GM12872 (cell line): ENCODE results near the gene CSTPP1.

Experiments used
- TF ChIP-seq, protein P1 (sequence below): IDR thresholded peaks from 3 replicates; pipeline ENCODE4 v1.5.1; 2011; ENCODE audit warnings: low read depth, mild to moderate bottlenecking, low read length, moderate library complexity; ENCODE audit not compliant: insufficient read depth

The CSTPP1 gene

DNA sequence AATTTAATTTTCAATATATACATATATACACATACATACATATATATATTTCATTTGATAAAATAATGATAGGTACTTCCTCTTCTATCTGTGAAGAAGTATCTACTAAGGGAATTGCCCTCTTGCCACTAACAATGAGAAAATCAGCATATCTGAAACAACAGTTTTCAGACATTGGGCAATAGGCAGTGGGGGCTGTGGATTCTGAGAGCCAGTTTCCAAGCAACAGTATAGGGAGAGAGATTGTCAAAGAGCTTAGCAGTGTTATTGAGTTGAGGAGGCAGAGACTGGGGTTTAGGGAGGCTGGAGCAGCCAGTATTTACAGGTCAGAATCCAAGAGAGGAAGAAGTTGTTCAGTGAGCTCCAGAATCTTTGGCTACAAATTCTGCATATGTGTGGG lies 120.8 kb downstream of the CSTPP1 start:
- TF ChIP-seq, protein P1, sequence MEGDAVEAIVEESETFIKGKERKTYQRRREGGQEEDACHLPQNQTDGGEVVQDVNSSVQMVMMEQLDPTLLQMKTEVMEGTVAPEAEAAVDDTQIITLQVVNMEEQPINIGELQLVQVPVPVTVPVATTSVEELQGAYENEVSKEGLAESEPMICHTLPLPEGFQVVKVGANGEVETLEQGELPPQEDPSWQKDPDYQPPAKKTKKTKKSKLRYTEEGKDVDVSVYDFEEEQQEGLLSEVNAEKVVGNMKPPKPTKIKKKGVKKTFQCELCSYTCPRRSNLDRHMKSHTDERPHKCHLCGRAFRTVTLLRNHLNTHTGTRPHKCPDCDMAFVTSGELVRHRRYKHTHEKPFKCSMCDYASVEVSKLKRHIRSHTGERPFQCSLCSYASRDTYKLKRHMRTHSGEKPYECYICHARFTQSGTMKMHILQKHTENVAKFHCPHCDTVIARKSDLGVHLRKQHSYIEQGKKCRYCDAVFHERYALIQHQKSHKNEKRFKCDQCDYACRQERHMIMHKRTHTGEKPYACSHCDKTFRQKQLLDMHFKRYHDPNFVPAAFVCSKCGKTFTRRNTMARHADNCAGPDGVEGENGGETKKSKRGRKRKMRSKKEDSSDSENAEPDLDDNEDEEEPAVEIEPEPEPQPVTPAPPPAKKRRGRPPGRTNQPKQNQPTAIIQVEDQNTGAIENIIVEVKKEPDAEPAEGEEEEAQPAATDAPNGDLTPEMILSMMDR = no peak

DNA sequence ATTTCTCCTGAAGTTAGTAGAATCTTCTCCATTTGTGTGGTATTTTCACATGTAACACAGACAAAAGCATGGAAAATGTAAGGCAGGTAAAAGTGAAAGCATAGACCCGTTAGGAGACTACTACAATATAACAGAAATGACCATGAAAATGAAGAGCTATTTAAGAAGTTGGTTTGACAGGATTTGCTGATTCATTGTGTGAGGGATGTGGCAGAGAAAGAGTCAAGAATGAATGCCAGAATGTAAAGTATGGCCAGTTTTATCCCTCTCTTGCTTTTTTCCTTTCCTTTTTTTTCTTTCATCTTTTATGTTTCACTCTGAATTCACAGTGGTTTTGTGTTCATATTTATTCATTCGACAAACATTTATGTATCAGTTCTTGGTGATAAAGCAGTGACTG lies 124.2 kb downstream of the CSTPP1 start:
- TF ChIP-seq, protein P1 = no peak

DNA sequence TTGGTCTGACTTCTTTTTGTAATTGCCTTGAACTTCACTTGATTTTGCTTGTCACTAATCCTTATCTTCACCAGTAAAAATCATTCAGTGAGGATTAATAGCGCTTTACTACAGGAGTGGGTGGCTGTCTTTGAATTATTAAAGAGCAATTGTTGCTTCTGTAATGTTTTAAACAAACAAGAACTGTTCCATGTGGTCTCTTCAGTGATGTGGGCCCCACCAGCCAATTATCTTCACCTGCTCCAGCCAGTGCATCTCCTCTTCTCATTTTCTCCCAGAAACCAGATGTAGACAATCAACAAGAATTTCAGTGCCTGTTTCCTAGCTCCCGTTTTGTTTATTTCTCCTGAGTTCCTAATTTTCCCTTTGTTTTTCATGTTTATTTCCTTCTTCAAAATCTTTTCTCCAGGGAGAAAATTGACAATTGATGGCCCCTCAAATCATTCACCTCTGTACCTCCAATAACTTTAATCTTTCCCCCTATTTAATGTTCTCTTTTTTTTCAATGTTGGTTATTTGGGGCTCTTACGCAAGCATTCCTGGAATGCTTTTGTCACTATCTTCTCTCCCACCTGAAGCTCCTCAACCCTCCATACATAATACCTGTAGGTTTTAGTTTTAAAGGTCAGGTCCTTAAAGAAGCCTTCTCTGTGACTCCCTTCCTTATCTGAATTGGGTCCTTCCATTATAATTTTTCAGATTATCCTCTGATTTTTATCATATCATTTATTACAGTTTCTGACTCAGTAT lies 125.0 kb downstream of the CSTPP1 start:
- TF ChIP-seq, protein P1 = no peak

DNA sequence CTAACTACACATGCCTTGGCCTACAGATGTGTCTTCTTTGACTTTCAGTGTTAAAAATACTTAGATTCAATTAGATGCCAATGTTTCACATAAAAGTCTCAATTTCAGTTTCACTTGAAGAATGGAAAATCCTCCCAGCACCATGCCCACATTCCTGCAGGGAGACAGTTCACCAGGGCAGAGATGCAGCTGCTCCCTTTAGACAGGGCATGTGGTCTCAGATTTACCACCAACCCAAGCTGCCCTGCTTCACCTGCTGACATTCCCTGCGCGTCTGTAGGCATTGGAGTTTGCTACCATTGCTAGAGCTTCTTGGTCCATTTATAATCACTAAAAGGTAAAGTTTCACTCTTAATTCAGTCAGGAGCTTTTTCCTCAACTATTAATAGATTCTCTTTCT lies 126.2 kb downstream of the CSTPP1 start:
- TF ChIP-seq, protein P1 = no peak

DNA sequence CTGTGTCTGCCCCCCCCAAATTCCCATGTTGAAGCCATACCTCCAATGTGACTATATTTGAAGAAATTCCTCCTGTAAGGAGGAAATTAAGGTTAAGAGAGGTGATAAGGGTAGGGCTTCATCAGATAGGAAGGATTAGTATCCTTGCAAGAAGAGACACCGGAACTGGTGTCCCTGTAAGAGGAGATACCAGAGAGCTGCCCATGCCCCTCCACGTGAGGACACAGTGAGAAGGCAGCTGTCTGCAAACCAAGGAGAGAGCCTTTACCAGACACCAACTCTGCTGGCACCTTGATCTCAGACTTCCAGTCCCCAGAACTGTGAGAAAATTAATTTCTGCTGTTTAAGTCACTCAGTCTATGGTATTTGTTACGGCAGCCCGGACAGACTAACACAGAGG lies 130.8 kb downstream of the CSTPP1 start:
- TF ChIP-seq, protein P1 = no peak

DNA sequence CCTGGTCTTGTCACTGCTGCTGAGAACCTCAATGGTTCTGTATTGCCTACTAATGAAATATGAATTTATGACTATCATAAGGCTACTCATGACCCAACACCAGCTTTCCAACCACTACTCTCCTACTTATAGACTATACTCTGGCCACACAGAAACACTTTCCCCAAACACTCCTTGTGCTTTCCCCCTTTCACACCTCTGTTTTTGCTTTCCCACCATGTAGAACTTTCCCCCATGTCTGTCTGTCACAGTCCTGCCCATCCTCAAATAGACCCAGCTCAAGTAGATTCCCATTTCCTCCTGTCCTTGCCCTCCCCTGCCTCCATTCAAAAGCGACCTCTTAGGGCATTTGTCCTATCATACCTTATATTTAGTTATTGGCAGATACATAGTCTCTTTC lies 134.2 kb downstream of the CSTPP1 start:
- TF ChIP-seq, protein P1 = no peak

DNA sequence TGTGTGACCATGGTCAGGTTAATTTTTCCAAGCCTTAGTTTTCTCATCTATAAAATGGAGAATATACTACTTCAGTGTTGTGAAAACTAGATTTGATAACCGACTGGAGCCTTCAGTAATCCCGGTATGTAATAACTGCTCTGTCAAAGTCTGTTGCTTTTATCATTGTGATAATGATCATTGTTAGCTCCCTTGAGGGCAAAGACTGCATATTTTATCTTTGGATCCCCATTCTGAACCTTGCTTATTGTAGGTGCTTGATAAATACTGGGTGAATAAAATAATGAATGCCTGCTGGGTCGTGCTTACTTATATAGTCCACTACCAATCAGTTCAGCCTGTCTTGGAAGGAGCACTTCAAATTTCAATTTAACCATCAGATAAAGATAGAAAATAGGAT lies 134.8 kb downstream of the CSTPP1 start:
- TF ChIP-seq, protein P1 = no peak
